Embryonic facial prominence (tissue), 1 donor: ENCODE data around the gene TMEM191B.
"Not testable (repeated sequence)": the region's sequence is repeated elsewhere in the genome, so short reads cannot be mapped to it uniquely, and the experiment has no call there.

Experiments used
- DNase-seq: peaks from one replicate; pipeline ENCODE4 v3.0.0-alpha.2; 2016; ENCODE audit errors: extremely low spot score

Gene TMEM191B

DNA sequence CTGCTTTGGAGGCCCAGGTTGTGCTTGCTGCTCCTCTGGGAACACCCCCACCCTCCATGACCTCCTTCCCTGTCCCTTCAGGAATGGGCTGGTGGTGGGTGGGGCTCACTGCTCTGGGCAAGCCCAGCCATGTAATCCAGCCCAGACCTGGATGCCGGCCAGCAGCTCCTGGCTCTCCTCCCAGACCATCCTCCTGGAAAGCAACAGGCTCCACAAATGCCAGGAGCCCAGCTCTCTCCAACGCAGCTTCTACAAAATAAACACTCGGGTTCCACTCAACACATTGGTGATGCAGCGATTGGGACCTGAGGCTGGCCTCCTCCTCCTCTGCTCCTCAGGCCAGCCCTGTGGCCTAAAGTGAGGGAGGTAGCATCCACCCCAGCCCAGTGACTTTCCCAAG lies 30.9 kb downstream of the TMEM191B start:
- DNase-seq = not testable (repeated sequence)

DNA sequence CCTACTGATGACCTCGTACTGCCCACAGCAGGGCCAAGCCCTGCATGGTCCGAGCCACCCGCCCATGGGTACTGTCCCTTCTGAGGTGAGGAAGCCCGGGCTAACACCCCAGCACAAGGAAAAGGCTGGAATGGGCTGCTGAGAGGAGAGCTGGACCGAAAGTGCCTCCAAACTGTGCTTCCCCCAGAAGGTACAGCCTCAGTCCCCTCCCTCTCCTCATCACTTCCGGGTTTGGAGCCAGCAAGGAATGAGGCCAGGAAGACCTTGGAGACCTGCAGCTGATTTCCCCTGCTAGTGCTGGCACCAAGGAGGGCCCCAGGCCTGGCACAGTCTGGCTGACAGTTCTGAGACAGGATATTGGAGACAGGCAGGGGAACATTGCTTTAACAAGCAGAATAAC lies 31.3 kb downstream of the TMEM191B start:
- DNase-seq = not testable (repeated sequence)

DNA sequence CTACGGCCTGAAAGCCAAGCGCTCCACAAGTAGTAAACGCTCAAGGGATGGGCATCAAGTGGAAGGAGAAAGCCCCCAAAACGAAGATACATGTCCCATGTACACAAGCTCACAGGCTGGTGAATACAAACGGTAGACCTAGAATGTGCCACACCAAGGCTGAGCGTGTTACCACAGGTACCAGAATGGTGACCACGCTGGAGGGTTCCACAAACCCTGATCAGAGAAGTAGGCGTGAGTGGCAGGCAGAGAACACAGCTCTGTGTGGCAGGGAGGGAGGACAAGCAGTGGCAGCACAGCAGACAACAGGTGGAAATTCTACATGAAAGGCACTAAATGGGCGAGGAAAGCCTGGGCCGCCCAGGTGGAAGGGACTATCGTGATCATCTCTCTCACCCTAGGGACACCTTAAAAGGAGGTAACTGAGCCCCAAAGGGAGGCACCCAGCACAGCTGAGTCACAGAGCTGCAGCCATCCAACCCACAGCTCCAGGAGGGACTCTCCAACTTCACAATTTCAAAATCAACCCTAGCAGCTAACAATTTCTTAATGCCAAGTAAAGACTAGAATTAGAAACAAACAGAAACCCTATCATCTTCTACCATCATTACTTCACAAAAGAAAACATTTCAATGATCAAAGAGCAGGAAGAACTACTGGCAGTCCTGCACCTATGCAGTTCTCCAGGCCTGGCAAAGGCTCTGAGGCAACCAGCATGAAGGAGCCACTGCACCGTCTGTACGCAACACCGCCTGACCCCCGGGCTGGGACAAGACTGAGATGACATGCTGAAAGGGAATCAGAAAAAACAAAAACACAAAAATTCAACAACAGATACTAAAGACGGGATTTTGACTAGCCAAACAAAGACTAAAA lies 32.7 kb downstream of the TMEM191B start:
- DNase-seq = not testable (repeated sequence)

- not testable (repeated sequence) for DNase-seq
Observed at GRCh38 chr22:18570509-18571246, 43.1 kb downstream of the TMEM191B start.

DNA sequence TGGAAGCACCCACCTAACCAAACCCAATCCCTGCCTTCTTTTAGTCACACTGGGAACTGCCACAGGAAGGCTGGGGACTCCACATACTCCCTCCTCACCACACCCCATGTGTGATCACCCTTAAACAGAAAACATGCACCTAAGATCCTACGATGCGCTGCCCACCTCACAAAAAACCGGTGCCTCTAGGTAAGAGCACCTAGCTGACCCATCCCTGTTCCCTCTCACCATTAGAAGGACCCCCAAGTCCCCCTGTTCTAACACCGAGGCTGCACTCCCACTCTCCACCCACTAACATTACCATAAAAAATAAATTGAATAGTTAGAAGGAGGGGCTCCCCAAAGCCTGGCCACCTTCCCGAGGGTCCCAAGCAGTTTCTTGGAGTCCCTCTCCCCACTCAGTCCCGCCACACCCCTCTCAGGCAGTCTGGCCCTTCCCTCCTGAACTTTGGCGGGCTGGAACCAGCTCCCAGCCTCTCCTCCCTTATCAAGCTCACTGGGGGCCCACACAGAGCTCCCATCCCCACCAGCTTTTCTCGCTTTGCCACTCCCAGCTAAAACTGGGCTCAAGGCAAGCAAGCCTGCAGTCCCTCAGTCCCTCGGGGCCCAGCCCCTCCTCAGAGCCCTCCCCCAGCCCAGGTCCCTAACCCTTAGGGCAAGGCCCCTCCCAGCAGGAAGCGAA lies 46.0 kb downstream of the TMEM191B start:
- not testable (repeated sequence) for DNase-seq

DNA sequence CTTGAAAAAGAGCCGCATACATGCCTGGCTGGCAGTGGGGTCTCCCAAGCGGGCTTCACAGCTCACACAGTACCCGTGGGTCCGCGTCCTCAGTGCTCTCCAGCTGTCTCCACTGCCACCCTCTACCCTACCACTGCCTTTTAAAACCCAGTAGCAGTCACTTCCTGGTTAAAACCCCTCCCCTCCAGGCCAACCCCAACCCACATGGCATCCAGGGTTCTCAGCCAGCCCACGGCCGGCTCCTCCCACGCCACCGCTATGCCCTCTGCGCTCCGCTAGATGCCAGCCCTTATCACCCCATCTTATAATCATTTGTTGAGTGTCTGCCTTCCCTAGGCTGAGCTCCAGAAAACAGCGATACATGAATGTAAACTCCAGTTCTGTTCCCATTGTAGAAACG lies 47.0 kb downstream of the TMEM191B start:
- DNase-seq = not testable (repeated sequence)

DNA sequence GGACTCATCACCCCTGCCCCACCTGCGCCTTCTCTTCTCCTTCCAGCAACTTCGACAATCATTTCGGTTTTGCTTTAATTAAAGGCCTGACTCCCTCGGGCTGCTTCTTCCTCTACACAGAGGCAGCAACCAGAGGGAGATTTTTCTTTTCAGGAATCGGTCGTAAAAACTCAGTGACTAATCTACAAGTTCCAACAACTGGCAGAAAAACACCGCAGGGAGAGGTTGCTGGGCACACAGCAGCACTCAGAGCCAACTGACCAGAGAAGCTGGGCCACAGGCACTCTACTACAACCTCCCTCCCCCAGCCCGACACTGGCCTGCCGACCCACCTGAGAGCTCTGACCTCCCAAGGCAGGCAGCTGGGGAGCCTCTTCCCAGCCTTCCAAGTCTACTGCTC lies 48.1 kb downstream of the TMEM191B start:
- DNase-seq = not testable (repeated sequence)

GRCh38 chr22:18577090-18577818 lies 49.7 kb downstream of the TMEM191B start:
- not testable (repeated sequence) for DNase-seq

- not testable (repeated sequence) for DNase-seq
Observed at GRCh38 chr22:18577847-18578246, 50.2 kb downstream of the TMEM191B start.
